Measurements from ENCODE around the gene NCOR2. TPM values are rescaled to one million over a fixed set of nuclear protein-coding genes. Genes with fewer than 3 reads are reported as not detected.

NCOR2 gene
- total RNA-seq, 4 donors from 2014 or later = 41.8 to 133 (median 66.4) TPM

DNA sequence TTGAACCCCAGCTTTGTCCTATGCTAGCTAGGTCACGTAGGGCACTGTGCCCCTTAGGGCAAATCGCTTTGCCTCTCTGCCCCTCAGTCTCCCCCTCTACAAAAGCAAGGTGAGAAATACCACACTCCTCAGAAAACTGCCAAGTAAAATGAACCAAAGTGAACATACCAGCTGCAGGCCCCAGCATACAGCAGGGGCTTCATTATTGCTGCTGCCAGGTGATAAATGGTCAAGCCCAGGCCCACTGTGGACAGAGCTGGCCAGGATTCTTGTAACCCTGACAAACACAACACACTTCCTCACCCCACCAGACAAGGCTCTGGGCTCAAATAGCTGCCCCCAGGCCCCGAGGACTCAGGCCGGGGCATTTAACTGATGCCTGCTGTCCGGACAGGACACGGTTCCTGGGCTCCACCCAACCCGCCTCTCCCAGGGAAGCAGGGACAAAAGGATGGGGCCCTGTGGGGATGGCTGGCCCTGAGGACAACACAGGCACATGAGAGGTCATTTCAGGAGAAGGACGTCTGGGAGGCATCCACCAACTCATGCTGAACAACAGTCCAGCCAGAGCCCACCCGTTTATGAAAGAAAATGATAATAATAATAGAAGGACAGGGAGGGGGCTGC, 36.7 kb downstream of the NCOR2 start:
- TF ChIP-seq, protein P1, sequence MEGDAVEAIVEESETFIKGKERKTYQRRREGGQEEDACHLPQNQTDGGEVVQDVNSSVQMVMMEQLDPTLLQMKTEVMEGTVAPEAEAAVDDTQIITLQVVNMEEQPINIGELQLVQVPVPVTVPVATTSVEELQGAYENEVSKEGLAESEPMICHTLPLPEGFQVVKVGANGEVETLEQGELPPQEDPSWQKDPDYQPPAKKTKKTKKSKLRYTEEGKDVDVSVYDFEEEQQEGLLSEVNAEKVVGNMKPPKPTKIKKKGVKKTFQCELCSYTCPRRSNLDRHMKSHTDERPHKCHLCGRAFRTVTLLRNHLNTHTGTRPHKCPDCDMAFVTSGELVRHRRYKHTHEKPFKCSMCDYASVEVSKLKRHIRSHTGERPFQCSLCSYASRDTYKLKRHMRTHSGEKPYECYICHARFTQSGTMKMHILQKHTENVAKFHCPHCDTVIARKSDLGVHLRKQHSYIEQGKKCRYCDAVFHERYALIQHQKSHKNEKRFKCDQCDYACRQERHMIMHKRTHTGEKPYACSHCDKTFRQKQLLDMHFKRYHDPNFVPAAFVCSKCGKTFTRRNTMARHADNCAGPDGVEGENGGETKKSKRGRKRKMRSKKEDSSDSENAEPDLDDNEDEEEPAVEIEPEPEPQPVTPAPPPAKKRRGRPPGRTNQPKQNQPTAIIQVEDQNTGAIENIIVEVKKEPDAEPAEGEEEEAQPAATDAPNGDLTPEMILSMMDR (IDR thresholded peaks at IDR 0.05; ENCODE audit: low read depth) = no peak

DNA sequence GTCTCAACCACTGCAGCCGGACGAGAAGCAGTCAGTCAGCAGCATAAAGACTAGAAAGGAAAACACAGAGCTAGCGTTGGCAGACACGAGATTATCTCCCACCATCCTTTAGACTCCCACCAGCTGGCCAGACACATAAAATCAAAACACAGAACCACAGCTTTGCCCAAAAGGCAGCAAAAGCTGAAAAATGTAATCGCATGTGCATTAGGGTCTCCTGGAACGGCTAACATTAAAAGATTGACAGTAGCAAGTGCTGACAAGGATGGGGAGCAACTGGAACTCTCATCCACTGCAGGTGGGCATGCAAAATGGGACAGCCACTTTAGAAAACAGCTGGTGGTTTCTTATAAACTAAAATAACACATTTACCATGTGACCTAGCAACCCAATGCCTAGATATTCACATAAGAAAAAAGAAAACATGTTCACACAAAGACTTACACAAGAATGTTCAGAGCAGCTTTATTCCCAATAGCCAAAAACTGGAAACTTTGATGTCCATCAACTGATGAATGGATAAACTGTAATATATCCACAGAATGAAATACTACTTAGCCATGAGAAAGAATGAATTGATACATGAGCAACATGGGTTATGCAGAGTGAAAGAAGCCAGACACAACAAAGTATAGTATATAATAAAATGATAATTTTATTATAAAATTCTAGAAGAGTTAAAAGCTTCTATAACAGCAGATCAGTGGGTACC, 37.7 kb downstream of the NCOR2 start:
- TF ChIP-seq, protein P1 (IDR thresholded peaks at IDR 0.05; ENCODE audit: low read depth) = no peak

DNA sequence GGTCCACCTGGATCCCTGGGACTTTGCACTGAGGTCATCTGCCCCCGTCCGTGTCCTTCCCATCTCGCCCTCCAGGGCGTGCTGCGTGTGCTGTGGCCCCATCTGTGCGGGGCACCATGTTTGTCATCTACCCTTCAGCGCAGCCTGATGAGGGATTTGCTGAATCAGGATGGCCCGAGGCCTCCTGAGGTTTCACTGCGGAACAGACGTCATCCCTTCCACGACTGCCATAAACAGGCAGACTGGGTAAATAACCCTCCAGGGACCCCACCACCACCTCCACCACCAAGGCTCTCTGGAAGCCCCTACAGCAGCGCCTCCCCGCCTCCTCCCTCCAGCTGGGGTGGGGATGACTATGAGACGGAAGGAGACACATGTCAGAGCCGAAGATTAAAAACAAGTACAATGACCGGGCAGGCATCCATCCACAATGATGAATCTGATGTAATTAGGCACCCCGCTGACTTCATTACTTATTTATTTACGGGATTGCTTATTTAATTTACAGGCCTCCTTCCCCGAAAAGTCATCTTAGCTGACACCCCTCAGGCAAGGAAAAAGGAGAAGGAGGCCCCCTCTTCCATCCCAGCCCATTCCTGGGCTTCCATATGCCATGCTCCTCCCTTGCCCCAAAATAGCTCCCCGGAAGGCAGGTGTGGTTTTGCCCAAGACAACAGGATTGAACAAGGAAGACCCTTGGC, 39.4 kb downstream of the NCOR2 start:
- TF ChIP-seq, protein P1 (IDR thresholded peaks at IDR 0.05; ENCODE audit: low read depth) = no peak

DNA sequence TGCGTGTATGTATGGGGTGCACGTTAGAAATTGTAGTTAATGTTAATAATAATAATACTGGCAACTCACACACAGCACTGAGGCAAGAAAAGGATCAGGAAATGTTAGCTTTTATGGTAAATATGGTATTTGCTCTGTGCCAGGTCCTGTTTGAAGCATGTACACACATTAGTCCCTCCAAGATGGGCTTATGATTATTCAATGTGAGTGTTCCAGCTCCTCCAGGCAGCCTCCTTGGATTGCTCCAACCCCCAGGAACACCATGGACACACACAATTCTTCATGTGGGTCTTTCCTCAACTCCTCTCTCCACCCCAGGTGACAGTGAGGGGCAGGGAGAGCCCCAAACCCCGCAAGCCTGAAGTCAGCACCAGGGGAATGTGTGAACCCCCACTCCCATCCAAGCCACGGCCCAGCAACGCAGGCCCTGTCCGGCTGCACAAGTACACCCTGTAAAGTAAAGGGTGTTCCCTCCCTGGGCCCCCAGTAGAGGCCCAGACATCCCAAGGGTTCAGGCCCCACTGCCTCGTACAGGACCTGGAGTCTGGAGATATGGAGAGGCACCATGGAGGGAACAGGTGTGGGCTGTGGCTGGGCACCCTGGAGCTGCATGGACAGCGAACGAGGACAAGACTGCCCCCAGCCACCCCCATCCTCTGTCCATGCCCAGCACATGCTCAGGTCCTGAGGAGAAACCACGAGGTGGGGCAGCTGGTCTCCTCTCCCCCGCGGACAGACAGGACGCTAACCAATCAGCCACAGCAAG, 41.3 kb downstream of the NCOR2 start:
- TF ChIP-seq, protein P1 (IDR thresholded peaks at IDR 0.05; ENCODE audit: low read depth) = no peak

DNA sequence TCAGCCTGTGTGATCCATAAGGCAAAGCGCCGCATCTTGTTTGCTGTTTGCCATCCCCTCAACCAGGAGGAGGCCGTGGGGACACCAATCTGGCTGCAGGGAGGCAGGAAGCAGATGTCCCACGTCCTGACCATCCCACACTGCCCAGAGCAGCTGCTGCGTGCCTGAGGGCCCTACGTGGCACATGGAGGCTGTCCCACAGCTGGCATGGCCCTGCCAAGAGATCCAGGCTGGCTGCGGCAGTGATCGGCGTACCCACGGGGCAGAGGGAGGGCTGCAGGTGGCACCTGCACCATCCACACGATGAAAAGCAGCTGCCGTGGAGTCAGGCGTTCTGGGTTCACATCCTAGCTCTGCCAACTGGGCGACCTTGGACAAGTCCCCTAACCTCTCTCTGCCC, 42.0 kb downstream of the NCOR2 start:
- TF ChIP-seq, protein P1 (IDR thresholded peaks at IDR 0.05; ENCODE audit: low read depth) = no peak

DNA sequence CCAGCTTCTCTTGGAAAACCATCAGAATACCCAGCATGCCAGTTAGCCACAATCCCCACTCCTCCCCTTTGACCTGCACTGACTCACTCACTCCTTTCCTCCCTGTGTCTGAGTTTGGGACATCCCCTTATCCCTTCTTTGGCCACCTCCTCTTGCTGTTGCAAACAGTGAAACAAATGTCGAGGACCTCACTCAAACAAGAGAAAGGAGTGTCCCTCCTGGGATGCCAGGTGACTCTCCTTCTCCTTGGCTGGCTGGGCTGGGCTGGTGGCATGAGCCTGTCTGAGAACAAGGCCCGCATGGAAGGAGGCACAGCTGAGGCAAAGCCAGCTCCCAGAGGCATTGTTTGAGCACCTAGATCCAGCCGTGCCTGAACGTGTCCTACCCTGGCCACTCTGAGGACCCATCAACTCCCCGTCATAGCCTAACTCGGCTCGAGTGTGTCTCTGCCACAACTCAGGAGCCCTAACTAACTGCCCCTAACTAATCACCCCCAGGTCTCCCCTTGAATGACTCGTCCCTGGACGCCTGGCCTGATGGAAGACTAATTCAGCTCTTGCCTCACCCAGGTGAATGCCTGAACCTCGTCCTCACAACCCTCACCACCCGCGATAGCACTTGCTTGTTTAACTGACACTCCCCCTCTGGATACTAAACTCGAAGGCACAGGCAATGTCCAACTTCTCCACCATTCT, 43.0 kb downstream of the NCOR2 start:
- TF ChIP-seq, protein P1 (IDR thresholded peaks at IDR 0.05; ENCODE audit: low read depth) = no peak
